ENCODE results near the gene POLR2L. TPM values are rescaled to one million over a fixed set of nuclear protein-coding genes. Genes with fewer than 3 reads are reported as not detected.

Gene POLR2L
- total and polyA plus RNA-seq, 2 of the 13 experiments (the other 11 are each of a cell fraction or from before 2014, with no cell fraction given): 104 to 114 TPM

DNA sequence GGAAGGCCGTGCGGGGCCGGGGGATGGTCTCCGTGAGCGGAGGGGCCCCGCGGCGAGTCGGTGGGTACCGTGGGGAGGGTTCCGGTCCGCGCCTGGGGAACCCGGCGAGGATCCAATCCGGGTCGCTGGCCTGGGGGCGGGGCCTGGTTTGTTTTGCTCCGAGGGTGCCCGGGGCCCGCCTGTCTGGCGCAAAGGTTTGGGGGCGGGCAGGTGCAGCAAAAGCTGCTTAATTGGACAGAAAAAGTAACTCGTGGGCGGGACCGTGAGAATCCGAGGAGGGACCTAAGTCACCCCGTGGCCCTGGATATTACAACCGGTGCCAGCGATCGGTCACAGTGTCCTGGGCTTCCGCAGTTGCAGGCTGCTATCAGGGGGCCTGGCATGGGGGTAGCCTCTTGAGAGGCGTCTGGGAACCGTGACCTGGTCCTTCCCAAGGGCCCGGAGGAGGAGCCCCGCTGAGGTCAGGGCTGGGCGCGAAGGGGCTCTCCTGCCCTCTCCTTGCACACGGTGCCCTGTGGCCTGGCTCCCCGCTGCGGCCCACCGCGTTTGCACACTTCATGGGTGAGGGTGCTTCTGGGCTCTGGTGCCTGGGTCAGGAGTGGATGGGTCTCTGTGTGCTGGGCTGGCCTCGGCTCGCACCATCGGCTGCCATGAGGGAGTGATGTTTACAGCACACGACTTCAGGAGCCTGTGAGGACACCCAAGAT is 22.2 kb downstream of the POLR2L start (continued):
- TF ChIP-seq ZFP36L2 (CRISPR knock-in tag; IDR thresholded peaks at IDR 0.05) (no peak), U2AF1 (optimal IDR thresholded peaks at IDR 0.05; ENCODE audit: low read depth, low read length) (no peak), ATF1 (CRISPR knock-in tag; IDR thresholded peaks at IDR 0.05) (no peak), ELF3 (CRISPR knock-in tag; IDR thresholded peaks at IDR 0.05) (no peak), ZFP41 (CRISPR knock-in tag; IDR thresholded peaks at IDR 0.05; ENCODE audit: borderline replicate concordance) (no peak), MIXL1 (CRISPR knock-in tag; IDR thresholded peaks at IDR 0.05) (no peak), AKAP8 (CRISPR knock-in tag; IDR thresholded peaks at IDR 0.05) (no peak), ZNF234 (CRISPR knock-in tag; conservative IDR thresholded peaks at IDR 0.05) (no peak), ZNF749 (CRISPR knock-in tag; IDR thresholded peaks at IDR 0.05; ENCODE audit: borderline replicate concordance) (no peak), SNAI1 (CRISPR knock-in tag; IDR thresholded peaks at IDR 0.05; ENCODE audit: borderline replicate concordance) (no peak), RELA (CRISPR knock-in tag; IDR thresholded peaks at IDR 0.05) (no peak), THAP11 (CRISPR knock-in tag; IDR thresholded peaks at IDR 0.05) (no peak), ONECUT2 (CRISPR knock-in tag; IDR thresholded peaks at IDR 0.05) (no peak), KAT8 (CRISPR knock-in tag; IDR thresholded peaks at IDR 0.05) (no peak)
- TF ChIP-seq, protein P1, sequence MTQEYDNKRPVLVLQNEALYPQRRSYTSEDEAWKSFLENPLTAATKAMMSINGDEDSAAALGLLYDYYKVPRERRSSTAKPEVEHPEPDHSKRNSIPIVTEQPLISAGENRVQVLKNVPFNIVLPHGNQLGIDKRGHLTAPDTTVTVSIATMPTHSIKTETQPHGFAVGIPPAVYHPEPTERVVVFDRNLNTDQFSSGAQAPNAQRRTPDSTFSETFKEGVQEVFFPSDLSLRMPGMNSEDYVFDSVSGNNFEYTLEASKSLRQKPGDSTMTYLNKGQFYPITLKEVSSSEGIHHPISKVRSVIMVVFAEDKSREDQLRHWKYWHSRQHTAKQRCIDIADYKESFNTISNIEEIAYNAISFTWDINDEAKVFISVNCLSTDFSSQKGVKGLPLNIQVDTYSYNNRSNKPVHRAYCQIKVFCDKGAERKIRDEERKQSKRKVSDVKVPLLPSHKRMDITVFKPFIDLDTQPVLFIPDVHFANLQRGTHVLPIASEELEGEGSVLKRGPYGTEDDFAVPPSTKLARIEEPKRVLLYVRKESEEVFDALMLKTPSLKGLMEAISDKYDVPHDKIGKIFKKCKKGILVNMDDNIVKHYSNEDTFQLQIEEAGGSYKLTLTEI (CRISPR knock-in tag; conservative IDR thresholded peaks at IDR 0.05): no peak
- TF ChIP-seq, protein P2, sequence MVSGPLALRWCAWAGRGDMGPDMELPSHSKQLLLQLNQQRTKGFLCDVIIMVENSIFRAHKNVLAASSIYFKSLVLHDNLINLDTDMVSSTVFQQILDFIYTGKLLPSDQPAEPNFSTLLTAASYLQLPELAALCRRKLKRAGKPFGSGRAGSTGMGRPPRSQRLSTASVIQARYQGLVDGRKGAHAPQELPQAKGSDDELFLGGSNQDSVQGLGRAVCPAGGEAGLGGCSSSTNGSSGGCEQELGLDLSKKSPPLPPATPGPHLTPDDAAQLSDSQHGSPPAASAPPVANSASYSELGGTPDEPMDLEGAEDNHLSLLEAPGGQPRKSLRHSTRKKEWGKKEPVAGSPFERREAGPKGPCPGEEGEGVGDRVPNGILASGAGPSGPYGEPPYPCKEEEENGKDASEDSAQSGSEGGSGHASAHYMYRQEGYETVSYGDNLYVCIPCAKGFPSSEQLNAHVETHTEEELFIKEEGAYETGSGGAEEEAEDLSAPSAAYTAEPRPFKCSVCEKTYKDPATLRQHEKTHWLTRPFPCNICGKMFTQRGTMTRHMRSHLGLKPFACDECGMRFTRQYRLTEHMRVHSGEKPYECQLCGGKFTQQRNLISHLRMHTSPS (CRISPR knock-in tag; IDR thresholded peaks at IDR 0.05; ENCODE audit: low read depth): no peak
- TF ChIP-seq, protein P3, sequence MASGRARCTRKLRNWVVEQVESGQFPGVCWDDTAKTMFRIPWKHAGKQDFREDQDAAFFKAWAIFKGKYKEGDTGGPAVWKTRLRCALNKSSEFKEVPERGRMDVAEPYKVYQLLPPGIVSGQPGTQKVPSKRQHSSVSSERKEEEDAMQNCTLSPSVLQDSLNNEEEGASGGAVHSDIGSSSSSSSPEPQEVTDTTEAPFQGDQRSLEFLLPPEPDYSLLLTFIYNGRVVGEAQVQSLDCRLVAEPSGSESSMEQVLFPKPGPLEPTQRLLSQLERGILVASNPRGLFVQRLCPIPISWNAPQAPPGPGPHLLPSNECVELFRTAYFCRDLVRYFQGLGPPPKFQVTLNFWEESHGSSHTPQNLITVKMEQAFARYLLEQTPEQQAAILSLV (CRISPR knock-in tag; IDR thresholded peaks at IDR 0.05; ENCODE audit: borderline replicate concordance): no peak
- TF ChIP-seq, protein P4, sequence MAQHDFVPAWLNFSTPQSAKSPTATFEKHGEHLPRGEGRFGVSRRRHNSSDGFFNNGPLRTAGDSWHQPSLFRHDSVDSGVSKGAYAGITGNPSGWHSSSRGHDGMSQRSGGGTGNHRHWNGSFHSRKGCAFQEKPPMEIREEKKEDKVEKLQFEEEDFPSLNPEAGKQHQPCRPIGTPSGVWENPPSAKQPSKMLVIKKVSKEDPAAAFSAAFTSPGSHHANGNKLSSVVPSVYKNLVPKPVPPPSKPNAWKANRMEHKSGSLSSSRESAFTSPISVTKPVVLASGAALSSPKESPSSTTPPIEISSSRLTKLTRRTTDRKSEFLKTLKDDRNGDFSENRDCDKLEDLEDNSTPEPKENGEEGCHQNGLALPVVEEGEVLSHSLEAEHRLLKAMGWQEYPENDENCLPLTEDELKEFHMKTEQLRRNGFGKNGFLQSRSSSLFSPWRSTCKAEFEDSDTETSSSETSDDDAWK (CRISPR knock-in tag; IDR thresholded peaks at IDR 0.05): no peak
- TF ChIP-seq, protein P5, sequence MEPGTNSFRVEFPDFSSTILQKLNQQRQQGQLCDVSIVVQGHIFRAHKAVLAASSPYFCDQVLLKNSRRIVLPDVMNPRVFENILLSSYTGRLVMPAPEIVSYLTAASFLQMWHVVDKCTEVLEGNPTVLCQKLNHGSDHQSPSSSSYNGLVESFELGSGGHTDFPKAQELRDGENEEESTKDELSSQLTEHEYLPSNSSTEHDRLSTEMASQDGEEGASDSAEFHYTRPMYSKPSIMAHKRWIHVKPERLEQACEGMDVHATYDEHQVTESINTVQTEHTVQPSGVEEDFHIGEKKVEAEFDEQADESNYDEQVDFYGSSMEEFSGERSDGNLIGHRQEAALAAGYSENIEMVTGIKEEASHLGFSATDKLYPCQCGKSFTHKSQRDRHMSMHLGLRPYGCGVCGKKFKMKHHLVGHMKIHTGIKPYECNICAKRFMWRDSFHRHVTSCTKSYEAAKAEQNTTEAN (CRISPR knock-in tag; conservative IDR thresholded peaks at IDR 0.05): no peak
- TF ChIP-seq, protein P6, sequence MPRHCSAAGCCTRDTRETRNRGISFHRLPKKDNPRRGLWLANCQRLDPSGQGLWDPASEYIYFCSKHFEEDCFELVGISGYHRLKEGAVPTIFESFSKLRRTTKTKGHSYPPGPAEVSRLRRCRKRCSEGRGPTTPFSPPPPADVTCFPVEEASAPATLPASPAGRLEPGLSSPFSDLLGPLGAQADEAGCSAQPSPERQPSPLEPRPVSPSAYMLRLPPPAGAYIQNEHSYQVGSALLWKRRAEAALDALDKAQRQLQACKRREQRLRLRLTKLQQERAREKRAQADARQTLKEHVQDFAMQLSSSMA (CRISPR knock-in tag; IDR thresholded peaks at IDR 0.05): no peak
- TF ChIP-seq, protein P7, sequence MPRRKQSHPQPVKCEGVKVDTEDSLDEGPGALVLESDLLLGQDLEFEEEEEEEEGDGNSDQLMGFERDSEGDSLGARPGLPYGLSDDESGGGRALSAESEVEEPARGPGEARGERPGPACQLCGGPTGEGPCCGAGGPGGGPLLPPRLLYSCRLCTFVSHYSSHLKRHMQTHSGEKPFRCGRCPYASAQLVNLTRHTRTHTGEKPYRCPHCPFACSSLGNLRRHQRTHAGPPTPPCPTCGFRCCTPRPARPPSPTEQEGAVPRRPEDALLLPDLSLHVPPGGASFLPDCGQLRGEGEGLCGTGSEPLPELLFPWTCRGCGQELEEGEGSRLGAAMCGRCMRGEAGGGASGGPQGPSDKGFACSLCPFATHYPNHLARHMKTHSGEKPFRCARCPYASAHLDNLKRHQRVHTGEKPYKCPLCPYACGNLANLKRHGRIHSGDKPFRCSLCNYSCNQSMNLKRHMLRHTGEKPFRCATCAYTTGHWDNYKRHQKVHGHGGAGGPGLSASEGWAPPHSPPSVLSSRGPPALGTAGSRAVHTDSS (CRISPR knock-in tag; conservative IDR thresholded peaks at IDR 0.05): no peak
